ENCODE results near the gene CYP1A2.

The CYP1A2 gene

DNA sequence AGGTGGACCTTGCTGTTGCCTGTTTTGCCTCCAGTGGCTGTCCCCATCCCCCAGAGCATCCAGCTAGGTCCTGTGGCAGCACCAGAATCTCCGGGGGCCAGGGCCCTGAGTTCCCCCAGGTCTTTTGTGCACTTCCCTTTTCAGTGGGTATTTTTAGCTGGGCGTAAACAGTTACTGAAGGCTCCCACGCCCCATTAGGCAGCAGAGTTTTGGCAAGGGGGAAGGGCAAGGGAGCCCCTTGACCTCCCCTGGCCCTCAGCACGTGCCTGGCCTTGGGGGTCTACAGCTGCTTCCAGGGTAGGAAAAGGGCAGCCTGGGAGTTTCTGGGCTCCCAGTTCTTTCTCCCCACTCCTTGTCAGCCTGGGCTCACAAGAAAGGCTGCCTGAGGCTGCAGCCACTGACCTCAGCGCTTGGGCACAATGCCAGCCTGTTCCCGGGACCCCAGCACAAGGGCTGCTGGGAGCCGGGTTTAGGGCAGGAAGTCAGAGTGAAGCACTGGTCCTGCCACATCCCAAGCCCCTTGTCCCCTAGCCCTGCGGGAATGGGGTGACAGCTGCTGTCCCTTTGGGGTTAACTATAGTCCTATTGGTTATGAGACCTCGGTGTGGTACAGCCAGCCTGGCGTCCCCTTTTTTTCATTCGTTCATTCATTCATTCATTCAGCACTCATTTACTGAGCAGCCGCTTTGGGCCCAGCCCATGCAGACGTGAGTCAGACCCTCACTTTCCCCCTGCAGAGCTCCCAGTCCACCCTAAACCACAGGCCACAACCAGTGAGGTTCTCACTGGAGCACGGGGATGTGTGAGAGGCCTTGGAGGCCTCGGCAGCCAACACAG, 41.7 kb downstream of the CYP1A2 start:
- no peak for DNase-seq

- DNase-seq: no peak
These were observed 42.4 kb downstream of the CYP1A2 start for GRCh38 chr15:74791007-74791406.

GRCh38 chr15:74791667-74792066, 43.0 kb downstream of the CYP1A2 start:
- DNase-seq: no peak

- no peak for DNase-seq
These were observed 43.8 kb downstream of the CYP1A2 start for GRCh38 chr15:74792227-74793016.

- no peak for DNase-seq
These were observed 44.7 kb downstream of the CYP1A2 start for GRCh38 chr15:74793135-74794028.

DNA sequence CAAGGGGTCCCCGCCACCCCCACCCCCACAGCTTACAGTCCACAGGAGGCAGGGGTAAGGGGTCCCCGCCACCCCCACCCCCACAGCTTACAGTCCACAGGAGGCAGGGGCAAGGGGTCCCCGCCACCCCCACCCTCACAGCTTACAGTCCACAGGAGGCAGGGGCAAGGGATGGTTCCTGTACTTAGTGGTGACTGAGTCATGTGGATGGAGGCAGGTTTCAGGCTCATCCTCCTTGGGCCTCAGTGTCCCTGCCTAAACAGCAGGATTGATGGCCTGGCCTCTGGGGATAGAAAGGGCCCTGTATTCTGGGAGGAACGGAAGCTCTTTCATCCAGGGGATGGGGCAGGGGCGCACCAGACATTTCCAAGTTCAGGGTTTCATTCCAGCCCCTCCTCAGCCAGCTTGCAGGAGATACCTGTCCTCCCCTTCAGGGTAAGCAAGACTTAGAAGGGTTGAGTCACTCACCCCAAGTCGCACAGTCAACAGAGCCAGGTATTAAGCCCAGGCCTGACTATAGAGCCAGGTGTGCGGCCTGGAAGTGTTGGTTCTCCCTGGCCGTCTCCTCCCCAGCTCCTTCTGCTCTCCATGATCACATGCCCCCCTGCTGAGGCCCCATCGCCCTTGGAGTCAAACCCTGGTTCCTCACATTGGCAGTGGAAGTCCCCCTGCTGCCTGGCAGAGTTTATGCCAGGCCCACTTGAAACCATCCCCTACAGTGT, 45.8 kb downstream of the CYP1A2 start:
- no peak for DNase-seq

DNA sequence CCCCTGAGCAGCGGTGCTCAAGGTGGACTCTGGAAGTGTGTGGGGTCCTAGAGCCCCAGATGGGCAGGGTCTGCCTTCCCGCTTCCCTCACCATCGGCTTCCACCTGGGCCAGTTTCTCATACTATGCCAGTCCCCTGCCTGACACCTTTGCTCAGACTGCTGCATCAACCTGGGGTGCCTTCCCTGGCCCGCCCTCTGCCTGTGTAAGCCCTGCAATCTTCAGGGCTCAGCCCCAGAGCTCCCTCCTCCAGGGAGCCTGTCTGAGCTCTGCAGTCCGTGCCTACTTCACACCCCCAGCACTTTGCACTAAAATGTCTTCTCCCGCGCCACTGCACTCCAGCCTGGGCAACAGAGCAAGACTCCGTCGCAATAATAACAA, 46.3 kb downstream of the CYP1A2 start:
- DNase-seq: no peak

GRCh38 chr15:74795966-74796625, 47.5 kb downstream of the CYP1A2 start:
- no peak for DNase-seq

DNA sequence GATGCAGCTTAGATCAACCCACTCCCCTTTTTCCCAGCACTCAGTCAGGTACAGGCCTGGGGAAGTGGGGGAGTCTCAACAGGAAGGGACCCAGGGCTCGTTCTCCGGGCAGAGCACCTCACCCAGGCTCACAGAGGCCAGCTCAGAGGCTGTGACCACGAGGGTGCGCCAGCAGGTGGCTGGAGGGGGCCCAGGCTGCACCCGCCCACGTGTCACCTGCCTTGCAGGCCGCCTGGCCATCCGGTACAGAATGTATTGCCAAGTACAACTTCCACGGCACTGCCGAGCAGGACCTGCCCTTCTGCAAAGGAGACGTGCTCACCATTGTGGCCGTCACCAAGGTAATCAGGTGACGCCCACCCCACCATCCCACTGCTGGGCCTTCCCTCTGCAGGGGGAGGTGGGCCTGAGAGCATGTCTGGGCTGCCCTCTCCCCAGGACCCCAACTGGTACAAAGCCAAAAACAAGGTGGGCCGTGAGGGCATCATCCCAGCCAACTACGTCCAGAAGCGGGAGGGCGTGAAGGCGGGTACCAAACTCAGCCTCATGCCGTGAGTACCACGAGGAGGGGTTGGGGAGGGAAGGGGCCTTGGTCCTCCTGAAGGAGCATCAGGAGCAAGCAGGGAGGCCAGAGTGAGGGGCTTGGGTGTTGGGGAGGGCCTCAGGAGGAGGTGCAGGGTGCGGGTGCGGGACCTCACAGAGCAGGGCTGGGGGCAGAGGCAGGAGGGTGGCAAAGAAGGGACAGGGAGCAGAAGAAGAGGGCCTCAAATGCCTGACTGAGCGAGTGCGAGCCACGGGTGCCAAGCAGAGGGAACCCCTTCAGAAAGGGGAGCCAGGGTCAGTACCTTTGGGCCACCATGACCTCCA, 50.0 kb downstream of the CYP1A2 start:
- no peak for DNase-seq

- no peak for DNase-seq
These were observed 50.7 kb downstream of the CYP1A2 start for GRCh38 chr15:74799255-74799855.

DNA sequence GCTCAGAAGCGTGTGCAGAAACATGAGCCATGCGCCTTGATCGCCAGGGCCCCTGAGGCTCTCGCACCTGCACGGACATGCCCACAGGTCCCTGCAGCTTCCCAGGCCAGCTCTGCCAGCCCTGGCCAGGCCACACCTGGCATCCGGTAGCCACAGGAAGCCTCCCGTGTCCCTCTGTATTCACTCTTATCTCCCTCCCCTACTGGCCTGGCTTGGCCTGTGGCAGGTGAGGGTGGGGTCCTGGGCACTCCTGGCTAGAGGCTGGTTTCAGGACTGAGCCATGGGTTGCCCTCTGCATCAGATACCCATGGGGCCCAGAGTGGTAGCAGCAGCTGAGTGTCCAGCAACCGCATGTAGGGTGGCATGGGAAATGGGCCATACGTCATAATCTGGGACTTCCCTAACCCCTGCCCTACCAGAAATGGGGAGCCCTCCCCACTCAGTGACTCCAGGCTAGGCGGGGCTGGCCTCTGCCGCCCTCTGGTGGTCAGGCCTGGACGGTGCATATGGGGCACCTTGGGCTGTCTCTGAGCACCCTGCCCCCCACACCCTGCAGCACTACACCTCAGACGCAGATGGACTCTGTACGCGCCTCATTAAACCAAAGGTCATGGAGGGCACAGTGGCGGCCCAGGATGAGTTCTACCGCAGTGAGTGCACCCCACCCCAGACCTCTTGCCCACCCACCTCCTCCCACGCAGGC, 51.4 kb downstream of the CYP1A2 start:
- no peak for DNase-seq

DNA sequence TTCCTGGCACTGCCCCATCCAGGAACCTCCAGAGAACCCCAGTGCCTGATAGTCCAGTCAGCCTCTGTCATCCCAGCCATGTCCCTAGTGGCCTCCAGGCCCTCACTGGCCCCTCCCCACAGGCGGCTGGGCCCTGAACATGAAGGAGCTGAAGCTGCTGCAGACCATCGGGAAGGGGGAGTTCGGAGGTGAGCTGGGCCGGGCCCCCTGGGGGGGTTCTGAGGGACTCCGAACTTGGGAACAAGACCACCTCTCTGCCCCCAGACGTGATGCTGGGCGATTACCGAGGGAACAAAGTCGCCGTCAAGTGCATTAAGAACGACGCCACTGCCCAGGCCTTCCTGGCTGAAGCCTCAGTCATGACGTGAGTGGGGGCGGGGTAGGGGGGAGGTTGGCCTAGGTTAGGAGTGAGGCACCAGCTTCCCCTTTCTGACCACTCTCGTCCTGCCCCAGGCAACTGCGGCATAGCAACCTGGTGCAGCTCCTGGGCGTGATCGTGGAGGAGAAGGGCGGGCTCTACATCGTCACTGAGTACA, 52.0 kb downstream of the CYP1A2 start:
- DNase-seq: no peak

GRCh38 chr15:74801311-74801997, 52.8 kb downstream of the CYP1A2 start:
- DNase-seq: no peak

GRCh38 chr15:74802290-74802689, 53.6 kb downstream of the CYP1A2 start:
- no peak for DNase-seq

DNA sequence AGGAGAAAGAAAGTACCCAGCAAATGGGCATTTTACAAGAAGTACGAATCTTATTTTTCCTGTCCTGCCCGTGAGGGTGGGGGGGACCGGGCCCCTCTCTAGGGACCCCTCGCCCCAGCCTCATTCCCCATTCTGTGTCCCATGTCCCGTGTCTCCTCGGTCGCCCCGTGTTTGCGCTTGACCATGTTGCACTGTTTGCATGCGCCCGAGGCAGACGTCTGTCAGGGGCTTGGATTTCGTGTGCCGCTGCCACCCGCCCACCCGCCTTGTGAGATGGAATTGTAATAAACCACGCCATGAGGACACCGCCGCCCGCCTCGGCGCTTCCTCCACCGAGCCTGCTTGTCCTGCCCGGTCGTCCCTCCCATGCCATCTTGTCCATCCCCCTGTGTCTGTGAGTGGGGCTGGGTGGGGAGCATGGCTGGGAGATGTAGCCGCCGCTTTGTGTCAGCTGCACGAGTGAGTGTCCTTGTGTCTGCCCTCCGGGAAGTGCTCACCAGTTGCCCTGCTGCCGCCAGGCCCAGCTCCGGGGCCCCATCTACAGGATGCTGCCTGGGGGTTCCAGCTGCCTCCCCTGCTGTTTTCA, 54.3 kb downstream of the CYP1A2 start:
- DNase-seq: no peak

GRCh38 chr15:74804935-74805334, 56.3 kb downstream of the CYP1A2 start:
- no peak for DNase-seq
